SK-N-SH treated with all-trans-retinoic acid at 6 μM for 48 hours (cell line): ENCODE measurements around the gene PRUNE2.

Experiments
- ARNTL ChIP-seq: fragments of 450-650 bp; formaldehyde crosslinking; IDR thresholded peaks from 2 replicates; pipeline ENCODE4 v1.5.0; 2020; ENCODE audit warnings: low read depth, mild to moderate bottlenecking, moderate library complexity, borderline replicate concordance
- BACH2 ChIP-seq: fragments of 250-450 bp; sonication (Bioruptor Pico); IDR thresholded peaks from 2 replicates; pipeline ENCODE4 v1.9.0; 2021; ENCODE audit warnings: mild to moderate bottlenecking, borderline replicate concordance
- ISL1 ChIP-seq: fragments of 250-450 bp; sonication (Bioruptor Pico); IDR thresholded peaks from 2 replicates; pipeline ENCODE4 v2.1.2; 2022; ENCODE audit warnings: mild to moderate bottlenecking, moderate library complexity
- OSR1 ChIP-seq: fragments of 250-450 bp; sonication (Bioruptor Pico); IDR thresholded peaks from 2 replicates; pipeline ENCODE4 v1.8.0; 2022; ENCODE audit warnings: moderate library complexity, mild to moderate bottlenecking, inconsistent platforms
- POU6F1 ChIP-seq: fragments of 250-450 bp; sonication (Bioruptor Pico); IDR thresholded peaks from 2 replicates; pipeline ENCODE4 v1.8.0; 2021; ENCODE audit warnings: low read depth, mild to moderate bottlenecking, moderate library complexity, borderline replicate concordance
- ZFP30 ChIP-seq: fragments of 450-650 bp; formaldehyde crosslinking; IDR thresholded peaks from 2 replicates; pipeline ENCODE4 v1.5.0; 2022; ENCODE audit warnings: mild to moderate bottlenecking, moderate library complexity
- TF ChIP-seq, protein P1 (sequence below): fragments of 250-450 bp; sonication (Bioruptor Pico); IDR thresholded peaks from 2 replicates; pipeline ENCODE4 v1.8.0; 2020; ENCODE audit warnings: mild to moderate bottlenecking, moderate library complexity, borderline replicate concordance

DNA sequence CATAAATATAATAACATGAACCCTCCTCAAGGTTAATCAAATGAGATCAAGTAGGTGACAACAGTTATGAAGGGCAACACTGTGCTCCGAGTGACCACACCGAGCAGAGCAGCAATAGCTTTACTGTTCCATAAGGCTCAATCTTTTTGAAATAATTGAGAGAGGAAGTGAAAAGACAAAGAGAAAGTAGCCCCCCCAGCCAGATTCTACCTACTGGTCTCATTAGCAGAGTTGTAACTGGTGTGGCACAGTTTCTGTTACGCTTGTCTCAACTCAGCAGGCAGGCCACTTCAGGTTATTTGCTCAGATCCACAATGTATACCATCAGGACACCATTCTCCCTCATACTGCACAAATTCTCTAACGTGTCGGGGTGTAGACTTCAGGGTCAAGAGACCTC, 14.0 kb downstream of the PRUNE2 start:
- TF ChIP-seq BACH2, result no peak
- no peak for TF ChIP-seq ISL1 (CRISPR knock-in tag)
- TF ChIP-seq ZFP30 (CRISPR knock-in tag), result no peak
- TF ChIP-seq, protein P1, sequence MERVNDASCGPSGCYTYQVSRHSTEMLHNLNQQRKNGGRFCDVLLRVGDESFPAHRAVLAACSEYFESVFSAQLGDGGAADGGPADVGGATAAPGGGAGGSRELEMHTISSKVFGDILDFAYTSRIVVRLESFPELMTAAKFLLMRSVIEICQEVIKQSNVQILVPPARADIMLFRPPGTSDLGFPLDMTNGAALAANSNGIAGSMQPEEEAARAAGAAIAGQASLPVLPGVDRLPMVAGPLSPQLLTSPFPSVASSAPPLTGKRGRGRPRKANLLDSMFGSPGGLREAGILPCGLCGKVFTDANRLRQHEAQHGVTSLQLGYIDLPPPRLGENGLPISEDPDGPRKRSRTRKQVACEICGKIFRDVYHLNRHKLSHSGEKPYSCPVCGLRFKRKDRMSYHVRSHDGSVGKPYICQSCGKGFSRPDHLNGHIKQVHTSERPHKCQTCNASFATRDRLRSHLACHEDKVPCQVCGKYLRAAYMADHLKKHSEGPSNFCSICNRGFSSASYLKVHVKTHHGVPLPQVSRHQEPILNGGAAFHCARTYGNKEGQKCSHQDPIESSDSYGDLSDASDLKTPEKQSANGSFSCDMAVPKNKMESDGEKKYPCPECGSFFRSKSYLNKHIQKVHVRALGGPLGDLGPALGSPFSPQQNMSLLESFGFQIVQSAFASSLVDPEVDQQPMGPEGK (CRISPR knock-in tag), result no peak
- TF ChIP-seq OSR1 (CRISPR knock-in tag), result no peak
- TF ChIP-seq ARNTL (CRISPR knock-in tag), result no peak
- TF ChIP-seq POU6F1 (CRISPR knock-in tag), result no peak
